Amygdala (tissue), 56 donors: ENCODE results near the gene SLC29A4.
"Not testable (repeated sequence)": the region's sequence is repeated elsewhere in the genome, so short reads cannot be mapped to it uniquely, and the experiment has no call there.

ENCODE experiments used
- DNase-seq, 56 donors: peaks; one replicate each; lab custom pipeline; 2025; lab: John Stamatoyannopoulos, UW

SLC29A4 gene

DNA sequence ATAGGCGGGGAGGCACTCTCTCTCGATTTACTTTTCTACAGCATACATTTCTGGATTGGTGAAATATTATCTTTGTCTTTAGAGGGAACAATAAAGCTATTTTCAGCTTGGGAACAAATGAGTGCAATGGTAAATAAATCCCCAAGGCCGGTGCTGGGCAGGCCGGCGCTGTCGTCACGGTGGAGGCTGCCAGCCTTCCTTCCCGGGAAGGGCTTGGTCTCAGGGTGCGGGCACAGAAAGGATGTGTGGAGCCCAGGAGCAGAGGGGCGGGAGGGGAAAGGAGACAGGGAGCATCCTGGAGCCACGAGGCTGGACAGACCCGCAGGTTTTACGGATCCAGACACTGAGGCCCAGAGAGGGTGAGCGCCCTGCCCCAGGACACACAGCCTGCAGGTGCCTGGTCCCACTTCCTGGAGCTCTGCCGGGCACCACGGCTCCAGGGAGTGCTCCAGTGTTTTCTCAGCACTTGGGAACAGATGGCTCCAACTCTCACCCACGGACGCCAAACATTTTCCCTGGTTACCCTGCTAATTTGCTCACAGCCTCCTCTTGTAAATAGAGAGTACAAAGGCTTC lies 8.8 kb upstream of the SLC29A4 start:
- peak in 11 of 56 donors; percentile 7 to 45 (median 32) for DNase-seq

GRCh38 chr7:5274441-5274840 lies 8.3 kb upstream of the SLC29A4 start:
- DNase-seq: no peak

DNA sequence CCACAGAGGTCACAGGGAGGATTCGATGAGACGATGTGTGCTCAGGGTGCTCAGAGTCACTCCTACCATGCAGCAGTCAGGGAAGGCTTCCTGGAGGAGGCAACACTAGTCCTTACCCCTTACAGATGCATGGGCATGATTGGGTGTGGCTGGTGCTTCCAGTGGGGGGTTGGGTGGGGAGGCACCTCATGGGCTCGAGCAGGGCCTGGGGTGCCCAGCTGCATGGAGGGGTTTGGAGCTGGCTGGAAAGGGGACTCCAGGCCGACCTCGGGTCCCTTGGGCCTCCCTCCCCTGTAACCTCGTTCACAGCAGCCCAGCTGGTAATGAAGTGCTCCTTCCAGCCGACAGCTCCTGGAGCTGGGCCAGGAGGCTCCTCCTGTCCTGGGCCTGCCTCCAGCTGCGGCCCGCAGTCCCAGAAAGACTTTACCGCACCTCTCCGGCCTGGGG lies 7.7 kb upstream of the SLC29A4 start:
- not testable (repeated sequence) for DNase-seq

- not testable (repeated sequence) for DNase-seq
Observed at GRCh38 chr7:5275510-5275909, 7.2 kb upstream of the SLC29A4 start.

DNA sequence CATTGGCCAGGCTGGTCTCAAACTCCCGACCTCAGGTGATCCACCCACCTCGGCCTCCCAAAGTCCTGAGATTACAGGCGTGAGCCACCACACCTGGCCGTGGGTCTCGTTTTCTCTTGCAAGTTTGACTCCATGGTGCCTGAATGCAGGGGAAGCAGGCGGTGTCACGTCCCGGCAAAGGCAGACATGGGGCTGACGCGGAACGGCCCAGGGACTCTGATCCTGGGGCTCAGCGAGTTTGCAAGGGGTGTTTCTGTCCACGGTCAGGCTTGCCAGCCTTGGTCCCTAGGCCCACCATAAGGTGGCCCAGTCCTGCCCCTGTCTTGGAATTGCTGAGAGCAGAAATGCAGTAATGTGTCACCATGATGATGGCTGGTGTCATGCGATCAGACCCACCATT lies 6.6 kb upstream of the SLC29A4 start:
- DNase-seq: not testable (repeated sequence)

DNA sequence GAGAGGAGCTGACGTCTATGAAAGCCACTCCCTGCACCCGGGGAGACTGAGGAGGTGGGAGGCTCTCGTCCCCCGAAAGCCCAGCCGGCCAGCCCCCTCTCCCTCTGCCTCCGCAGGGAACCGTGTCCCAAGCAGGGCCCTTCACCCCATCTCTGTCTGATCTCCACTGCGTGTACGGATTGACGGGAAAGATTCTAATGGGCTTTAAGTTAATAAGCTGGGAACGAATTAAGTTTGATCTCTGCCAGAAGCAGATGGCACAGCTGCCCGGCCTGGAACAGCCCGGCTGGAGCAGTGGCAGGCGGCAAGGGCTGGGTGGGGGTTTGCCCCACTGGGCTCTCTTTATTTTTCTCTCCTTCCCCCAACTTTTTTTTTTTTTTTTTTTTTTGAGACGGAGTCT lies 6.1 kb upstream of the SLC29A4 start:
- DNase-seq: no peak

DNA sequence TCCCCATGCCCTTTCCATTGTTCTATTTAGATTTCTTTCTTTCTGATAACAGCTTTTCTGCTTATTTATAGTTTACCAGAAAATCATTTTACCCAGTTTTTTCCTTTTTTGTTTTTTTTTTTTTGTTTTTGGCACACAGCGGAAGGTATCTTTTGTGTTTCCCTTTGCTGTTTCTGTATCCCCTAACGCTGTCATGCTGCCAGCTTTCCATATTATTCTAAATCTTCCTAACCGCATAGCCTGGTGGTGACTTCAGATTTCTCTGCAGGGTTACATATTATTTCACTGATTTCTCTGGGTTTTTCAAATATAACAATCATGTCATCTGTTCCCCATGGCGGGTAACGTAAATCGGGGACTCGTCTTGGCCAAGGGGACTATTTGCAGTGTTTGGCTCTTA lies 4.0 kb upstream of the SLC29A4 start:
- DNase-seq: no peak

DNA sequence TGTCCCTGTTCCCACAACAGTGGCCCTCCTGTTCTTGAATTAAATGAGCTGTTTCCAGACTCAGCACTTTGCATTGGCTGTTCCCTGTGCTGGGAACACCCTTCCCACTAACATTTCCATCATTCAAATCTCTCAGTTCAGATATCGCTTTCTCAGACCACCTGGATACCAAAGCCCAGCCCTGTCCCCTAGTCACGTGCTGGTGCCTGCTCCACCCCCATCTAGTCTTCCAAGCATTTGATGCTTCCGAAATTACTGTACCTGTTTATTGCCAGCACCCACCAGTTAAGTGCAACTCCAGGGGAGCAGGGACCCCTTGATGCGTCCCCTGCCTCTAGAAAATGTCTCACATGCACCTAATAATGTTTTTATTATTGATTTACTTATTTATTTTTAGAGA lies 3.0 kb upstream of the SLC29A4 start:
- no peak for DNase-seq

- peak in 2 of 56 donors; percentile 17 to 35 for DNase-seq
Observed at GRCh38 chr7:5281598-5282500, 894 bp upstream of the SLC29A4 start.

GRCh38 chr7:5283421-5284303 lies 919 bp downstream of the SLC29A4 start:
- no peak for DNase-seq

GRCh38 chr7:5284304-5285281 lies 1.9 kb downstream of the SLC29A4 start:
- peak in 41 of 56 donors; percentile 3 to 68 (median 38) for DNase-seq

DNA sequence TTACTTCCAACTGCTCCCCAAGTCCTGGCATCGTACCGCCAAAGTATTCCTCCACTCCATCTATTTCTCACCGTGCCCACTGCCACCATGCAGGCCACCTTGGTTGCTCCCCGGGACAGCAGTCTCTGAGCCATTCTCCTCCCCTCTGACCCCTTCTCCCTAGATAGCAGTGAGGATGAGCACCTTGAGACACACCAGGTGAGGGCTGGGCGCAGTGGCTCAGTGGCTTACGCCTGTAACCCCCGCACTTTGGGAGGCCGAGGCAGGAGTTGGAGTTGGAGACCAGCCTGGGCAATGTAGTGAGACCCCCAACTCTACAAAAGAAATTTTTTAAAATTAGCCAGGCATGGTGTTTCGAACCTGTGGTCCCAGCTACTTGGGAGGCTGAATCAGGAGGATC lies 4.2 kb downstream of the SLC29A4 start:
- no peak for DNase-seq

- DNase-seq: not testable (repeated sequence)
Observed at GRCh38 chr7:5287373-5287772, 4.6 kb downstream of the SLC29A4 start.

GRCh38 chr7:5287802-5288201 lies 5.1 kb downstream of the SLC29A4 start:
- no peak for DNase-seq

DNA sequence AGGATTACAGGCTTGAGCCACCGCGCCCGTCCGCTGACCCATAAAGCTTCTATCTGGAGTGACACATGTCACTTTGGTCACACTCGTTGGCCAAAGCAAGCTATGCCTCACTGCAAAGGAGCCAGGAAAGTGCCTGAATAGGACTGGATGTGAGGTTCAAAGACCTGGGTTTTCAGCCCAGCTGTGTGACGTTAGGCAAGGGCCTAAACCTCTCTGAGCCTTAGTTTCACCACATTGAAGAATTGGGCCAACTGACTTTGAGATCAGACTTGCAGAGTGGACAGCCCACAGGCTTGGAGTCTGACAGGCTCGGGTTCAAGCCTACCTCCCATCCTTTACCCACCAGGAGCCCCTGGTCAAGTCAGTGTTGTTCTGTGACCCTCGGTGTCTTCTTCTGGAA lies 5.8 kb downstream of the SLC29A4 start:
- not testable (repeated sequence) for DNase-seq

DNA sequence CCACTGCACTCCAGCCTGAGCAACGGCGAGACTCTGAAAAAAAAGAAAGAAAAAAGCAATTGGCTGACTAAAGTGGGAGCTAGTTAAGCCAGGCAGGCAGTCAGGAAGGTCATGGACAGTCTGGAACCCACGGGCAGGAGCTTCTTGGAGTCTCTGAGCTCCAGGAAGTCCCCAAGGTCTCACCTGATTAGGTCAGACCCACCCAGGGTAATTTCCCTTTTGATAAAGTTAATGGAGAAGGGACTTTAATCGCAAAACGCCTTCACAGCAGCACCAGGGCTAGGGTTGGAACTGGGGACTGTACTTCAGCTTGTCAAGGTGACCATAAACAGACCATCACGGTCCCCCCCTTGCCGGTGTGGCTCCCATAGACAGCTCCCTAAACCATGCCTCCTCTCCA lies 6.6 kb downstream of the SLC29A4 start:
- no peak for DNase-seq

DNA sequence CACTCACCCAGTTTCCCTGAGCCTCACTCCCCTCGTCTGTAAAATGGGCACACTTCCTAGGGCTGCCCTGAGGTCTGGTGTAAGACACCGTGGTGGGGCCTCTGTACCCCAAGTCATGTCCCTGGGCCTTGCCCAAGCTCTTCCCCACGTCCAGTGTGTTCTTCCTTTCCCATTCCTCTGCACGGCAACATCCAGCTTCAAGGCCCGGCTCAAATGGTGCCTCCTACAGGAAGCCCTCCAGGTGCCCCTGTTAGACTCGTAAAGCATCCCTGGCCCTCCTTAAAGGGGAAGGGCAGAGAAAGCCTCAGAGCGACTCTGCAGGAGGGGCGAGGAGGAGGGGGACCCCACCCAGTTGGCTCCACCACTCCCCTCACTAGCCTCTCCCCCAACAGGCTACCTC lies 8.6 kb downstream of the SLC29A4 start:
- no peak for DNase-seq

DNA sequence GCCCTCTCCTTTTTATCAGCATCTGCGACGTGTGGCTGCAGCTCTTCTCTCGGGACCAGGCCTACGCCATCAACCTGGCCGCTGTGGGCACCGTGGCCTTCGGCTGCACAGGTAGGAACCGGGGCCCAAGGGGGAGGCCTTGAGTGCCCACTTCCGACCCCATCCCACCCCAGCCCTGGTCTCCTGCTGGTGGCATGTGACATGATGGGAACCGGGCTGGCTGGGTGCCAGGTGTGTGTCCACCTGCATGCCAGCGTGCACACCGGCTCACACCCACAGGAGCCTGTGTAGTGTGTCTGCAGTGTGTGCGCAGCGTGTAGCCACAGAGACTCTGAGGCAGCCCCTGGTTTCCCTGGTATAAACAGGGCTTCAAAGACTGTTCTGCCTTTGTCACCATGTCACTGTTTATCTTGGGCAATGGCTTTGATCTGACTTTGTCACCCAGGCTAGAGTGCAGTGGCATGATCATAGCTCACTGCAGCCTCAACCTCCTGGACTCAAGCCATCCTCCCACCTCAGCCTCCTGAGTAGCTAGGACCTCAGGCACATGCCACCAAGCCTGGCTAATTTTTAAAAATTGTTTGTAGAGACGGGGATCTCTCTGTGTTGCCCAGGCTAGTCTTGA lies 9.1 kb downstream of the SLC29A4 start:
- DNase-seq: peak in 1 of 56 donors; percentile 16
